ENCODE measurements around the gene TMEM238. TPM values are rescaled to one million over a fixed set of nuclear protein-coding genes. Genes with fewer than 3 reads are reported as not detected.

Gene TMEM238
- total and polyA plus RNA-seq, 2 experiments from 2014 or later = 0.97 TPM; not detected in 1

DNA sequence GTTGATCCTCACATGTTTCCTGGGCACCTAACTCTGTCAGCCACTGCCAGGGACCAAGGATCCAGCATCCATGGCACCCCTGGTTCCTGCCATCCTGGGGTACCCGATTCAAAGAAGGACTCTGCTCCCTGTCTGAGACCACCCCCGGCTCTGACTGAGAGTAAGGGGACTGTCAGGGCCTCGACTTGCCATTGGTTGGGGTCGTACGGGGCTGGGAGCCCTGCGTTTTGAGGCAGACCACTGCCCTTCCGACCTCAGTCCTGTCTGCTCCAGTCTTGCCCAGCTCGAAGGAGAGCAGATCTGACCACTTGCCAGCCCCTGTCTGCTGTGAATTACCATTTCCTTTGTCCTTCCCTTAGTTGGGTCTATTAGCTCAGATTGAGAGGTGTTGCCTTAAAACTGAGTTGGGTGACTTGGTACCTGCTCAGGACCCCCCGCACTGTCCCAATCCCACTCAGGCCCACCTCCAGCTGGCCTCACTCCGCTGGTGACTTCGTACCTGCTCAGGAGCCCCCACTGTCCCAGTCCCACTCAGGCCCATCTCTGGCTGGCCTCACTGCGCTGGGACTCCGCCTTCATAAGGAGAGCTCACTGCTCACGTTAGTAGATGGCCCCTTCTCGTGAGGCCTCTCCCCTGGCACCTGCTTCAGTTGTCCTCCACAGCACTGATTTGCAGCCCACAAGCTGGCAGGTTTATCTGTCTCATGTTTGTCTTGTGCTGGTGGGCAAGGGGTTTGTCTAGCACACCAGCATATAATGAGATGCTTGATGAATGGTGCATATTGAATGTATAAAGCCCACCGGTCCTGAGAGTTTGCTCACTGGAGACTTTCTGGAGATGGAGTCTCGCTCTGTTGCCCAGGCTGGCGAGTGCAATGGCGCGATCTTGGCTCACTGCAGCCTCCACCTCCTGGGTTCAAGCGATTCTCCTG is 5.6 kb upstream of the TMEM238 start:
- peaks cover 43% of the 10 kb centered on the region for H3F3A ChIP-seq (ENCODE audit: insufficient read depth)
- in situ Hi-C loops (cut with MboI) = no loop called here
- no peaks in the 10 kb centered on the region for H3K9me2 ChIP-seq (ENCODE audit: insufficient read depth)
- peaks cover 27% of the 10 kb centered on the region; the same call in 1 of the 2 replicates for H3K36me3 ChIP-seq (ENCODE audit: low read depth)
- H3K27me3 ChIP-seq (replicated peaks; ENCODE audit: insufficient read depth) = no peaks in the 10 kb centered on the region
- H2AFZ ChIP-seq = no peak overlapping the region
- TF ChIP-seq EZH2 (IDR thresholded peaks at IDR 0.05; ENCODE audit: insufficient read depth, poor library complexity, severe bottlenecking) = no peak
- no peak for TF ChIP-seq EZH2phosphoT487 (IDR thresholded peaks at IDR 0.05; ENCODE audit: insufficient read depth, low read depth)
- H3K9me3 ChIP-seq (ENCODE audit: low read depth) = no peaks in the 10 kb centered on the region
- H3K27ac ChIP-seq = no peak overlapping the region
- peaks cover 16% of the 10 kb centered on the region; the same call in 1 of the 2 replicates for H4K20me1 ChIP-seq (ENCODE audit: insufficient read depth)
- H3K4me3 ChIP-seq = no peak overlapping the region
- peaks cover 54% of the 10 kb centered on the region for H3K79me2 ChIP-seq (ENCODE audit: insufficient read depth)
- WGBS, 2 experiments (ENCODE audit: low coverage in 1 of 2, low lambda C conversion rate in 2 of 2, missing lambda C conversion rate in 2 of 2) = 84% methylated on average over 21 of the region's 21 CpGs
- peak overlapping the region; percentile 92; the same call in 1 of the 2 replicates for H3K9ac ChIP-seq
- H3K4me2 ChIP-seq (ENCODE audit: unreplicated experiment) = no peak overlapping the region
- H3K4me1 ChIP-seq (ENCODE audit: insufficient read depth) = peaks cover 25% of the 10 kb centered on the region
- DNase-seq = no peak

DNA sequence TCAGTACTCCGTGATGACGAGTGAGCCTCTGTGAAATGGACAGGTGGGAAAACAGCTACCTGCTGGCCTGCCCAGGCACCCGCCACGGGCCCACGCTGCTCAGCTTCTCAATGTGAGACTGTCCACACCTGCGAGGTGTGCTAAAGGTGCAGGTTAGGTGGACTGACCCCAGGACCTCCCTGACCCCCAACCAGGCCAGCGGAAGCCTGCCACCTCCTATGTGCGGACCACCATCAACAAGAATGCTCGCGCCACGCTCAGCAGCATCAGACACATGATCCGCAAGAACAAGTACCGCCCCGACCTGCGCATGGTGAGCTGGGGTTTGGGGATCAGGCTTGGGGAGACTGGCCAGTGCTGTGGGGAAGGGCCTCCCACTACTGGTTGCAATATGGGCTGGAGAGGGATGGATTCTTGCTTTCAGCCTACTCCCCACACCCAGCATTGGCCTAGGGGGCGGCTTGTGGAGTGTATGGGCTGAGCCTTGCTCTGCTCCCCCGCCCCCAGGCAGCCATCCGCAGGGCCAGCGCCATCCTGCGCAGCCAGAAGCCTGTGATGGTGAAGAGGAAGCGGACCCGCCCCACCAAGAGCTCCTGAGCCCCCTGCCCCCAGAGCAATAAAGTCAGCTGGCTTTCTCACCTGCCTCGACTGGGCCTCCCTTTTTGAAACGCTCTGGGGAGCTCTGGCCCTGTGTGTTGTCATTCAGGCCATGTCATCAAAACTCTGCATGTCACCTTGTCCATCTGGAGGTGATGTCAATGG is 3.8 kb upstream of the TMEM238 start:
- Histone ChIP-seq H3K79me2 (ENCODE audit: insufficient read depth) (peaks cover 54% of the 10 kb centered on the region), H3K27me3 (replicated peaks; ENCODE audit: insufficient read depth) (no peaks in the 10 kb centered on the region), H2AFZ (no peak overlapping the region), H3K4me1 (ENCODE audit: insufficient read depth) (peaks cover 33% of the 10 kb centered on the region), H3K27ac (0 out of 2 replicates have a peak overlapping the region, but pooled peaks have one; percentile 68), H4K20me1 (ENCODE audit: insufficient read depth) (peaks cover 16% of the 10 kb centered on the region; the same call in 1 of the 2 replicates), H3K4me2 (ENCODE audit: unreplicated experiment) (peak overlapping the region; percentile 95), H3K36me3 (ENCODE audit: low read depth) (peaks cover 27% of the 10 kb centered on the region; the same call in 1 of the 2 replicates), H3K9me2 (ENCODE audit: insufficient read depth) (no peaks in the 10 kb centered on the region), H3K9me3 (ENCODE audit: low read depth) (no peaks in the 10 kb centered on the region), H3K4me3 (peak overlapping the region; percentile 94), H3F3A (ENCODE audit: insufficient read depth) (peaks cover 40% of the 10 kb centered on the region), H3K9ac (peak overlapping the region; percentile 92)
- DNase-seq = no peak
- no peak for TF ChIP-seq EZH2phosphoT487 (IDR thresholded peaks at IDR 0.05; ENCODE audit: insufficient read depth, low read depth)
- 87 to 90% methylated on average over 20 of the region's 24 CpGs for WGBS, 2 experiments (ENCODE audit: low coverage in 1 of 2, low lambda C conversion rate in 2 of 2, missing lambda C conversion rate in 2 of 2)
- in situ Hi-C loops (cut with MboI) = no loop called here

DNA sequence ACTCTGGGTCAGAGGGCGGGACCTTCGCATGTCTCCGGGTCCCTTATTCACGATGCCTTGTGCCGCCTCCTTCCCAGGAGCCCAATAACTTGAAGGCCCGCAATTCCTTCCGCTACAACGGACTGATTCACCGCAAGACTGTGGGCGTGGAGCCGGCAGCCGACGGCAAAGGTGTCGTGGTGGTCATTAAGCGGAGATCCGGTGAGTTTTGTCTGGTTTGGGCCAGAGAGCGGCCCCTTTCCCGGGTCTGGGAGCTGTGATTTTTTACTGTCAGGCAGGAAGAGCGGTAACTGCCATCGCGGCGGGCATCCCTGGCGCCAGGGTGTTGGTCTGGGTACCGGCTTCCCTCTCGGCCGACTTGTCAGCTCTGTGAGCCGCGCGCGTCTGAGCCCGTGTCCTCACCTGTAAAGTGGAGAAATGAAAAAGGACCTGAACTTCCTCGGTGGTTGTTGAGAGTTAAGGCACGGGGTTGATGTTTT is 2.4 kb upstream of the TMEM238 start:
- Histone ChIP-seq H3K9me3 (ENCODE audit: low read depth) (no peaks in the 10 kb centered on the region), H3K4me2 (ENCODE audit: unreplicated experiment) (peak overlapping the region; percentile 95), H3K4me3 (peak overlapping the region; percentile 94), H2AFZ (no peak overlapping the region), H3K79me2 (ENCODE audit: insufficient read depth) (peaks cover 51% of the 10 kb centered on the region), H3K9me2 (ENCODE audit: insufficient read depth) (no peaks in the 10 kb centered on the region), H3K27me3 (replicated peaks; ENCODE audit: insufficient read depth) (no peaks in the 10 kb centered on the region), H4K20me1 (ENCODE audit: insufficient read depth) (peaks cover 16% of the 10 kb centered on the region; the same call in 1 of the 2 replicates), H3K9ac (peak overlapping the region; percentile 92), H3K36me3 (ENCODE audit: low read depth) (peaks cover 27% of the 10 kb centered on the region; the same call in 1 of the 2 replicates), H3F3A (ENCODE audit: insufficient read depth) (peaks cover 29% of the 10 kb centered on the region), H3K4me1 (ENCODE audit: insufficient read depth) (peaks cover 33% of the 10 kb centered on the region), H3K27ac (peak overlapping the region; percentile 68)
- WGBS, 2 experiments (ENCODE audit: low coverage in 1 of 2, low lambda C conversion rate in 2 of 2, missing lambda C conversion rate in 2 of 2) = 1% methylated on average over 33 of the region's 33 CpGs
- in situ Hi-C loops (cut with MboI) = no loop called here
- TF ChIP-seq EZH2 (IDR thresholded peaks at IDR 0.05; ENCODE audit: insufficient read depth, poor library complexity, severe bottlenecking) (no peak), EZH2phosphoT487 (IDR thresholded peaks at IDR 0.05; ENCODE audit: insufficient read depth, low read depth) (no peak)
- DNase-seq = peak; percentile 69
